Cardiac fibroblast (primary cell): ENCODE data around the gene LRFN2.
A peak's percentile ranks its signal among the peaks of the same experiment; 100 is the strongest.

ENCODE experiments used
- DNase-seq, 2 donors: peaks; one replicate each; pipeline versions ENCODE4 v3.0.0 to v3.0.0-alpha.2; 2010; ENCODE audit warnings: low read depth in 2 of 2
- H3K4me3 ChIP-seq, 2 donors: replicated peaks in 1 of 2; 1 replicate in 1 of 2; 2 replicates in 1 of 2; pipeline ENCODE4 v1.5.1; 2011; ENCODE audit warnings: low read depth in 2 of 2, low read length in 2 of 2, mild to moderate bottlenecking in 2 of 2, moderate library complexity in 1 of 2
- CTCF ChIP-seq: IDR thresholded peaks from one replicate; pipeline ENCODE4 v1.5.1; 2011; ENCODE audit warnings: low read depth, mild to moderate bottlenecking, low read length, inconsistent platforms

Gene LRFN2

GRCh38 chr6:40587240-40588069, at the start of gene LRFN2:
Gene LRFN2, minus strand, starts transcription at chr6:40587364.
- DNase-seq: peak; percentile 59 to 74
- peak within 1 kb of the TSS; percentile 33 to 36 for H3K4me3 ChIP-seq
- TF ChIP-seq CTCF: peak; percentile 35

- no peak for TF ChIP-seq CTCF
- no peak overlapping the region for H3K4me3 ChIP-seq
- DNase-seq: no peak
Measured at GRCh38 chr6:40634429-40634828, 47.3 kb upstream of the LRFN2 start.

GRCh38 chr6:40631744-40632143, 44.6 kb upstream of the LRFN2 start:
- no peak overlapping the region for H3K4me3 ChIP-seq
- no peak for DNase-seq
- no peak for TF ChIP-seq CTCF

GRCh38 chr6:40630488-40630887, 43.3 kb upstream of the LRFN2 start:
- H3K4me3 ChIP-seq: no peak overlapping the region
- TF ChIP-seq CTCF: no peak
- no peak for DNase-seq

GRCh38 chr6:40630051-40630450, 42.9 kb upstream of the LRFN2 start:
- no peak for TF ChIP-seq CTCF
- no peak overlapping the region for H3K4me3 ChIP-seq
- no peak for DNase-seq

- H3K4me3 ChIP-seq: no peak overlapping the region
- TF ChIP-seq CTCF: no peak
- no peak for DNase-seq
Measured at GRCh38 chr6:40629463-40629862, 42.3 kb upstream of the LRFN2 start.

GRCh38 chr6:40627316-40627715, 40.2 kb upstream of the LRFN2 start:
- H3K4me3 ChIP-seq: no peak overlapping the region
- no peak for DNase-seq
- TF ChIP-seq CTCF: no peak
